NCI-H526 treated with DMSO at 0.1 percent for 48 hours (cell line): ENCODE results near the gene NPAS3.

Source experiments
- DNase-seq: peaks from one replicate; lab custom pipeline; 2025; lab: John Stamatoyannopoulos, UW

The NPAS3 gene

GRCh38 chr14:33480071-33480886 is 541.6 kb downstream of the NPAS3 start:
- DNase-seq = no peak

- no peak for DNase-seq
Observed at GRCh38 chr14:33480887-33481184, 542.2 kb downstream of the NPAS3 start.

- DNase-seq = no peak
Observed at GRCh38 chr14:33483110-33483509, 544.4 kb downstream of the NPAS3 start.

- DNase-seq = no peak
Observed at GRCh38 chr14:33483541-33483940, 544.9 kb downstream of the NPAS3 start.

- no peak for DNase-seq
Observed at GRCh38 chr14:33484264-33484663, 545.6 kb downstream of the NPAS3 start.

- peak; percentile 22 for DNase-seq
Observed at GRCh38 chr14:33486332-33486890, 547.7 kb downstream of the NPAS3 start.

GRCh38 chr14:33488582-33488981 is 549.9 kb downstream of the NPAS3 start:
- DNase-seq = no peak

- DNase-seq = no peak
Observed at GRCh38 chr14:33490555-33490954, 551.9 kb downstream of the NPAS3 start.

GRCh38 chr14:33491112-33491511 is 552.4 kb downstream of the NPAS3 start:
- no peak for DNase-seq

- DNase-seq = no peak
Observed at GRCh38 chr14:33492491-33492890, 553.8 kb downstream of the NPAS3 start.

GRCh38 chr14:33493266-33493665 is 554.6 kb downstream of the NPAS3 start:
- no peak for DNase-seq

GRCh38 chr14:33493990-33494389 is 555.3 kb downstream of the NPAS3 start:
- DNase-seq = no peak

GRCh38 chr14:33499687-33500086 is 561.0 kb downstream of the NPAS3 start:
- no peak for DNase-seq

GRCh38 chr14:33504246-33505099 is 565.8 kb downstream of the NPAS3 start:
- DNase-seq = no peak

GRCh38 chr14:33505266-33505962 is 566.7 kb downstream of the NPAS3 start:
- DNase-seq = no peak

GRCh38 chr14:33505963-33506329 is 567.3 kb downstream of the NPAS3 start:
- DNase-seq = no peak

GRCh38 chr14:33508126-33509062 is 569.7 kb downstream of the NPAS3 start:
- no peak for DNase-seq

GRCh38 chr14:33509454-33509853 is 570.8 kb downstream of the NPAS3 start:
- no peak for DNase-seq

GRCh38 chr14:33510063-33510481 is 571.4 kb downstream of the NPAS3 start:
- no peak for DNase-seq

- DNase-seq = peak; percentile 31
Observed at GRCh38 chr14:33510991-33511390, 572.3 kb downstream of the NPAS3 start.
